A673 (cell line): ENCODE data around the gene RBPMS2. TPM values are rescaled to one million over a fixed set of nuclear protein-coding genes. Genes with fewer than 3 reads are reported as not detected.

ENCODE experiments used
- BruUV-seq: library from RNA; stranded (reverse); fragments of 400-500 nt; replicated peaks from 2 replicates; lab custom pipeline; 2021; lab: Mats Ljungman, UMichigan
- CTCF ChIA-PET: fragments of 300-600 bp; sonication (Branson Sonifier 250); formaldehyde crosslinking; loops from one replicate; lab custom pipeline; 2022; ENCODE audit warnings: antibody characterized with exemption; lab: Charles Lee
- POLR2A ChIA-PET: fragments of 300-600 bp; sonication (Branson Sonifier 250); formaldehyde crosslinking; loops from one replicate; lab custom pipeline; 2022; ENCODE audit warnings: antibody characterized with exemption; ENCODE audit not compliant: low non-redundant PET; lab: Charles Lee
- DNase-seq: peaks from one replicate; pipeline ENCODE4 v3.0.0-alpha.2; 2015; ENCODE audit warnings: low spot score
- H3K27ac ChIP-seq: fragments of 200-600 bp; sonication (generic); 2 replicates; pipeline ENCODE4 v1.5.1; 2016; ENCODE audit warnings: mixed run types, low read depth, mild to moderate bottlenecking, mixed read lengths, antibody characterized with exemption, low read length; ENCODE audit not compliant: poor library complexity, severe bottlenecking
- H3K27me3 ChIP-seq: fragments of 200-600 bp; sonication (generic); replicated peaks from 2 replicates; pipeline ENCODE4 v1.6.1; 2017; ENCODE audit warnings: mixed run types, low read depth, mild to moderate bottlenecking, mixed read lengths, antibody characterized with exemption, low read length; ENCODE audit not compliant: insufficient read depth, poor library complexity
- H3K36me3 ChIP-seq: fragments of 200-600 bp; sonication (generic); 2 replicates; pipeline ENCODE4 v1.6.1; 2016; ENCODE audit warnings: mixed run types, mild to moderate bottlenecking, mixed read lengths, antibody characterized with exemption, low read length; ENCODE audit not compliant: insufficient read depth, poor library complexity, severe bottlenecking
- H3K4me1 ChIP-seq: fragments of 200-600 bp; sonication (generic); 2 replicates; pipeline ENCODE4 v1.6.1; 2017; ENCODE audit warnings: mixed run types, mild to moderate bottlenecking, mixed read lengths, antibody characterized with exemption, low read length; ENCODE audit not compliant: insufficient read depth, poor library complexity, severe bottlenecking
- H3K4me3 ChIP-seq: fragments of 200-600 bp; sonication (generic); 2 replicates; pipeline ENCODE4 v1.5.1; 2016; ENCODE audit warnings: low read depth, mixed run types, mild to moderate bottlenecking, mixed read lengths, low read length; ENCODE audit not compliant: poor library complexity, severe bottlenecking
- H3K9me3 ChIP-seq: fragments of 200-600 bp; sonication (generic); 2 replicates; pipeline ENCODE4 v1.6.1; 2016; ENCODE audit warnings: mixed run types, low read depth, mild to moderate bottlenecking, mixed read lengths, antibody characterized with exemption, low read length; ENCODE audit not compliant: poor library complexity, severe bottlenecking
- EZH2 ChIP-seq: fragments of 200-600 bp; sonication (generic); IDR thresholded peaks from 2 replicates; pipeline ENCODE4 v1.6.1; 2017; ENCODE audit warnings: borderline replicate concordance, low read depth, mild to moderate bottlenecking, mixed read lengths, antibody characterized with exemption, low read length; ENCODE audit not compliant: poor library complexity, severe bottlenecking
- intact Hi-C: fragments of 100-400 bp; cut with micrococcal nuclease; formaldehyde crosslinking; loops from one replicate; pipeline ENCODE4 v1.10.0; 2022; ENCODE audit not compliant: unreplicated experiment
- total RNA-seq: library from RNA; stranded (reverse); gene quantifications from 2 replicates; pipeline ENCODE4 v1.2.3, GENCODE V29; 2021
- TF ChIP-seq, protein P1 (sequence below): fragments of 300-800, 200-600 bp; sonication (generic); conservative IDR thresholded peaks from 2 replicates; pipeline ENCODE4 v1.5.1; 2017; ENCODE audit warnings: low read depth, mild to moderate bottlenecking, antibody characterized with exemption, low read length, moderate library complexity, mixed read lengths

The RBPMS2 gene
- total RNA-seq, 1 experiment from 2014 or later, result 2.9 TPM

DNA sequence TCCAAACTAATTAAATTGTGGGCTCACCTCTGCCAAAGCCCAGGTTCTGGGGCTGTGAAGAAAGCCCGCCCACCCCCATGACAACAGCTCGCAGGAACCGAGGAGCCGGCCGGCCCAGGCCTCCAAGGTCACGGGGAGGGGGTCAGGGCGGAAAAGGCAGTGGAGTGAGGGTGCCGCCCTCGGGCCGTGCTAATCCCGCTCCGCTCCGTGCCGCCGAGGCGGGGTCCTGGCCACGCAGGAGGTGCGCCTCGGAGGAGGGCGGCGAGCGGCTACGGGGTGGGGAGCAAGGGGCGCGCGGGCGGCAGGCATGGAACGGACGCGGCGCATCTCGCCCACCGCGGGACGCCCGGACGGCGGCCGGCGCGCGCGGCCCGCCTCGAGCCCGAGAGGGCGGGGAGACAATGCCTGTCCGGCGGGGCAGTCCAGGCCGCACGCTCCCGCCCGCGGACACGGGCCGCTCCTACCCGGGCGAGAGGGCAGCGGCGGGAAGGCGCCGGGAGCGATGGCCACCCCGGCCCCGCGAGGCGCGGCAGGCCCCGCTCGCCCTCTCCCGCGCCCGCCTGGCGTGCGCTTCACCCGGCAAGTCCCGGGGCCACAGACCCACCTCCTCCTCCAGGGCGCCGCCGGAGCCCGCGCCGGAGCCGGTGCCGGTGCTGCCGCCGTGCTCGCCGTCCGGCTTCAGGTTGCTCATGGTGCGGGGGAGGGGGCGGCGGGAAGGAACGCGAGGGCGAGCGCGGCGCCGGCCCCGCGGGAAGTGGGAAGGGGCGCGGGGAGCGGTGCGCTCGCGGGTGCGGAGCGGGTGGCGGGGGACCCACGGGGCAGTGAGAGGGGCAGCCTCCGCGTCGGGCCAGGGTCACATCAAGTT is 528 bp downstream of the RBPMS2 start:
- DNase-seq, result no peak
- no peak for TF ChIP-seq EZH2
- TF ChIP-seq, protein P1, sequence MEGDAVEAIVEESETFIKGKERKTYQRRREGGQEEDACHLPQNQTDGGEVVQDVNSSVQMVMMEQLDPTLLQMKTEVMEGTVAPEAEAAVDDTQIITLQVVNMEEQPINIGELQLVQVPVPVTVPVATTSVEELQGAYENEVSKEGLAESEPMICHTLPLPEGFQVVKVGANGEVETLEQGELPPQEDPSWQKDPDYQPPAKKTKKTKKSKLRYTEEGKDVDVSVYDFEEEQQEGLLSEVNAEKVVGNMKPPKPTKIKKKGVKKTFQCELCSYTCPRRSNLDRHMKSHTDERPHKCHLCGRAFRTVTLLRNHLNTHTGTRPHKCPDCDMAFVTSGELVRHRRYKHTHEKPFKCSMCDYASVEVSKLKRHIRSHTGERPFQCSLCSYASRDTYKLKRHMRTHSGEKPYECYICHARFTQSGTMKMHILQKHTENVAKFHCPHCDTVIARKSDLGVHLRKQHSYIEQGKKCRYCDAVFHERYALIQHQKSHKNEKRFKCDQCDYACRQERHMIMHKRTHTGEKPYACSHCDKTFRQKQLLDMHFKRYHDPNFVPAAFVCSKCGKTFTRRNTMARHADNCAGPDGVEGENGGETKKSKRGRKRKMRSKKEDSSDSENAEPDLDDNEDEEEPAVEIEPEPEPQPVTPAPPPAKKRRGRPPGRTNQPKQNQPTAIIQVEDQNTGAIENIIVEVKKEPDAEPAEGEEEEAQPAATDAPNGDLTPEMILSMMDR, result no peak
- peaks cover 6% of the 10 kb centered on the region for H3K27me3 ChIP-seq
- no peak overlapping the region for H3K27ac ChIP-seq
- ChIA-PET POLR2A (no interaction called here), CTCF (no interaction called here)
- intact Hi-C loops, result no loop called here
- H3K4me3 ChIP-seq, result peak overlapping the region; percentile 79
- H3K9me3 ChIP-seq, result no peaks in the 10 kb centered on the region
- H3K4me1 ChIP-seq, result peaks cover 7% of the 10 kb centered on the region
- H3K36me3 ChIP-seq, result no peaks in the 10 kb centered on the region
- no TSS peak for BruUV-seq

DNA sequence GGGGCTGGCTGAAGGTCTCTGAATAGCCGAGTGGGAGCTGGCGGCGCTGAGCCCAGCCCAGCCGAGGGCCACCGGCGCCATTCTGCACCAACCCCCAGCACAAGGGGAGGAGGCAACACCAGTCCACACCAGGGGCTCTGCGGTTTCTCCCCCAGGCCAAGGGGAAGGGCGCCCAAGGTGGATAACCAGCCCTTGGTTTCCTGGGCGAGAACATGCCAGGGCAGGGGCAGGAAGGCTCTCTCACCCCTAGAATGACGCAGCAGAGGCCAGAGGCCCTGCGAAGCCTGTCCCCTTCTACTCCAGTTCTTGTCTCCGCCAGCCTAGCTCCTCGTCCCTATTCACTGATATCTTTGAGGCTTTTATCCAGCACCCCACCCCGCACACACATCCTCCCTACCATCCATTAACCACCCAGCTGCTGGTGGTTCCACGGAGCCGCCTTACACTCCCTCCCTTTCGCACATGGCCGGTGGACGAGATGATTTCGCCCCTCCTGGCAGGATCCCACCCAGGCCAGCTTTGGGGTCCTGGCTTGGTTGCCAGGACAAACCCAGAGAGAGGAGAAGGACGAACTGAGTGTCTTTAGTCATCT is 1.3 kb downstream of the RBPMS2 start:
- H3K4me3 ChIP-seq, result no peak overlapping the region
- ChIA-PET CTCF (no interaction called here), POLR2A (no interaction called here)
- no peak overlapping the region for H3K27ac ChIP-seq
- H3K9me3 ChIP-seq, result no peaks in the 10 kb centered on the region
- intact Hi-C loops, result no loop called here
- H3K4me1 ChIP-seq, result peaks cover 7% of the 10 kb centered on the region
- DNase-seq, result no peak
- no peak for TF ChIP-seq EZH2
- TF ChIP-seq, protein P1, result no peak
- BruUV-seq, result no TSS peak
- peaks cover 6% of the 10 kb centered on the region for H3K27me3 ChIP-seq
- no peaks in the 10 kb centered on the region for H3K36me3 ChIP-seq

DNA sequence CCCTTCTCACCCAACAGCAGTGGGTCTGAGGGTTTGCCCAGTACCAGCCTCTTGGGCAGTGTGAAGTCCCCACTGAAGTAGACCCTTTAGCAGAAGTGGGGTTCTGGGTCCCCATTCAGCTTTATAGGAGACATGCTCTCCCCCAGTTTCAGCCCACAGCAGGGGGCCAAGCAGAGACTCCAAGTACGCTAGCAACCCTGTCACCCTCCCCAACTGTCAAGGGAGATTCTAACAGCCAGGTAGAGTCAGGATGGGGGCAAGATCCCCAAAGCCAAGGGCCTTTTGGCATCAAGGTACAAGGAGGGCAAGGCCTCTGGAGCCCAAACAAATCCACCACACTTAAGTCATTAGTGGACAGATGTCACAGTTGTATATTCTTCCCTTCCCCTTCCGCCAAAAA is 1.8 kb downstream of the RBPMS2 start:
- ChIA-PET CTCF (no interaction called here), POLR2A (no interaction called here)
- Histone ChIP-seq H3K4me1 (peaks cover 7% of the 10 kb centered on the region), H3K27ac (no peak overlapping the region), H3K9me3 (no peaks in the 10 kb centered on the region), H3K4me3 (no peak overlapping the region), H3K27me3 (peaks cover 6% of the 10 kb centered on the region), H3K36me3 (no peaks in the 10 kb centered on the region)
- no TSS peak for BruUV-seq
- TF ChIP-seq EZH2, result no peak
- TF ChIP-seq, protein P1, result no peak
- intact Hi-C loops, result no loop called here
- DNase-seq, result no peak
